Measurements from ENCODE around the gene GOLGA8R.
"Not testable (repeated sequence)": the region's sequence is repeated elsewhere in the genome, so short reads cannot be mapped to it uniquely, and the experiment has no call there.

The GOLGA8R gene

DNA sequence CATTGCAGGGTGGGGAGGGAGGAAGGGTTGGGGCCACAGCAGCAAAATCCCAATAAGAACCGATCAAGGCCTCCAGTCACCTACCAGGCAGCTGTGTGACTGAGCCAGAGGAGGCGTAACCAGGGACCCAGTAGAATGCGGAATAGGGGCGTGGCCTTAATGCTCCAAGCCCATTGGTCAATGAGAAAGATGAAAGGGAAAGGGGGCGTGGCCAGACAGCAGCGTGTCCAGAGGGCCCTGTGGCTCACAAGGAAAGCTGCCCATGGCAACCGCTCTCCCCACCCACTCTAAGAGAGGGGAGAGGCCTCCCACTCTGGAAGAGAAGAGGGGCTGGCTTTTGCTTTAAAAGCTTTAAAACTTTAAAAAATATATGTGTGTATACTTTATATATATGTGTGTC is at the start of gene GOLGA8R:
Gene GOLGA8R, minus strand, starts transcription at position 101 of the 400 bp plus-strand sequence. Its CDS starts 98 bp downstream, at position 3.
- not testable (repeated sequence) for DNase-seq

GRCh38 chr15:30463849-30464248 is 49.8 kb upstream of the GOLGA8R start:
- not testable (repeated sequence) for DNase-seq

DNA sequence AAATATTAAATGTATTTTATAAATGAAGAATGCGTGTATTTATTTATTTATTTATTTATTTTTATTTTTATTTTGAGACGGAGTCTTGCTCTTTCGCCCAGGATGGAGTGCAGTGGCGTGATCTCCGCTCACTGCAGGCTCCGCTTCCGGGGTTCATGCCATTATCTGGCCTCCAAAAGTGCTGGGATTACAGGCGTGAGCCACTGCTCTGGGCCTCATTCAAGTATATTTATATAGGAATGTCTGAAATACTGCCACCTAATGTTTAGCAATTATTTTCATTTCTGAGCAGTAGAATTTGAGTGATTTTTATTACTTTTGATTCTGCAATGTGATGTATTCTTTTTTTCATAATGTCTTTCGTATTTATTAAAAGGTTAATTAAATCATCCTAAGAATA is 48.1 kb upstream of the GOLGA8R start:
- DNase-seq: not testable (repeated sequence)

DNA sequence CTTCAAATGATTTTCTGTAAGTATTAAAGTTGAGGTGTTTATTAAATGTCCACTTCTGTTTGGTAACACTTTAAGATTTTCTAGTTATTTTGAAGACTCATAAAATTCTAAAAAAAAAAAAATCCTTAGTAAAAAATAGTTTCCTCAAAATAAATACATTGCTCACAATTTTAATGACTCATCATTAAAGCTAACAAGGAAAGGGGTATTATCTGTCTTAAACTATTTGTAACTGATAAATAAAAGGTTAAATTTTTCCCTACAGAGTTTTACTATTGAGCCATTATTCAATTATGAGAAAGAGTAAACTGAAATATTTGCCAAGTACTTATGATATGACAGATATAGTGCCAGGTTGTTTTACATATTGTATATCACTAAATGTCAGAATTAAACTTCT is 38.6 kb upstream of the GOLGA8R start:
- DNase-seq: not testable (repeated sequence)

DNA sequence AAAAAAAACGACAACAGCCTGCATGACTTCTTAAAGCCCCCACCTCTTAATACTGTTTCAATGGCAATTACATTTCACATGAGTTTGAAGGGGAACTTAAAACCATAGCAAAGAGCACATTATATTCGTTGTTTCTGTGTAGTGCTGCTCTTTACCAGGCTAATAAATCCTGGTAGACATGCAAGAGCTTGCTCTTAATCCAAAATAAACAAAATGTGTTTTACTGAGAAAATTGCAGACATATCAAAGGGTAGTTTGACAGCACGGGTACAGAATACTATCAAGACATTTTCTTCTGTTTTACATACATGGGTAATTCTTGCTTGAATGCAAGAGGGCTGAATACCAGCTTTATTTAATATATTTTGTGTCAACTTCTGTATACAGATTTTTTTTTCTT is 24.3 kb upstream of the GOLGA8R start:
- not testable (repeated sequence) for DNase-seq

DNA sequence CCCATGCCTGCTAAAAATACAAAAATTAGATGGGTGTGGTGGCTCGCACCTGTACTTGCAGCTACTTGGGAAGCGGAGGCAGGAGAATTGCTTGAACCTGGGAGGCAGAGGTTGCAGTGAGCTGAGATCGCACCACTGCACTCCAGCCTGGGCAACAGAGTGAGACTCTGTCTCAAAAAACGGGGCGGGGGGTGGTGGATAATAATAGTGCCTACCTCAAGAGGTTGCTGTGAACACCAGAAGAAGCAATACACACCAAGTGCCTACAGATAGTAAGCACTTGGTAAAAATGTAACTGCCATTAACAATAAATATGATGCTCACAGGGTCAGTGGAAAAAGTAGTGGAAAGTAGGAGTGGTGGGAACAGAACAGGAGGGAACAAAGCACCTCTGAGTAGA is 21.8 kb upstream of the GOLGA8R start:
- not testable (repeated sequence) for DNase-seq

- not testable (repeated sequence) for DNase-seq
These were observed 6.7 kb upstream of the GOLGA8R start for GRCh38 chr15:30420723-30421122.

DNA sequence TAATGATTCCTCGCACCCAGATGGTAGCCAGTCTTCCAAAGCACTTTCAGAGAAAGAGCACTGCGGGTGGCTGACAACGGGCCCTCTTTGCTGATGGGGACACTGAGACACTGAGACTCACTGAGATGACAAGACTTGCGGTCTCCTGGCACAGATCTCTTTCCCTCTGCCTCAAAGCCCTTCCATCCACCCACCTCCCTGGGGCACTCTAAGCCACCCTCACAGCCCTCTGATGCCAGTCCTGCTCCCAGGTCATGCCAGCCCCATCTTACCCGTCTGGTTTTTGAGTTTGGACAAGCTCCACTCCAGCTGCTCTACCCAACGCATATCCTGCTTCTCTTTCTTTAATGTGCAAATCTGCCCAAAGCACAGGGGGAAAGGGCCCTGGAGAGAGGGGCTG is 6.4 kb downstream of the GOLGA8R start:
- not testable (repeated sequence) for DNase-seq

GRCh38 chr15:30398988-30399387 is 15.1 kb downstream of the GOLGA8R start:
- not testable (repeated sequence) for DNase-seq

DNA sequence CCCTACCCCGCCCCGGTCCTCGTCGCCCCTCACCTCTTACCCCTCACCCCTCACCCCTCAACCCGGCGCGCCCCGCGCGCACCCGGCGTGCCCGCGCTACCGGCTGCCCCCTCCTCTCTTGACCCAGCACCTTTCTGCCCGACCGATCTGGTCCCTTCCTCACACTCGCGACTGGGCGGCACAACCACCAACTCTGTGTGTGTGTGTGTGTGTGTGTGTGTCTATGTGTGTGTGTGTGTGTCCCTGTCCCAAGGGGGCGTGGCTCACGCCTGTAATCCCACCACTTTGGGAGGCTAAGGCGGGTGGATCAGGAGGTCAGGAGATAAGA is 20.4 kb downstream of the GOLGA8R start:
- not testable (repeated sequence) for DNase-seq

DNA sequence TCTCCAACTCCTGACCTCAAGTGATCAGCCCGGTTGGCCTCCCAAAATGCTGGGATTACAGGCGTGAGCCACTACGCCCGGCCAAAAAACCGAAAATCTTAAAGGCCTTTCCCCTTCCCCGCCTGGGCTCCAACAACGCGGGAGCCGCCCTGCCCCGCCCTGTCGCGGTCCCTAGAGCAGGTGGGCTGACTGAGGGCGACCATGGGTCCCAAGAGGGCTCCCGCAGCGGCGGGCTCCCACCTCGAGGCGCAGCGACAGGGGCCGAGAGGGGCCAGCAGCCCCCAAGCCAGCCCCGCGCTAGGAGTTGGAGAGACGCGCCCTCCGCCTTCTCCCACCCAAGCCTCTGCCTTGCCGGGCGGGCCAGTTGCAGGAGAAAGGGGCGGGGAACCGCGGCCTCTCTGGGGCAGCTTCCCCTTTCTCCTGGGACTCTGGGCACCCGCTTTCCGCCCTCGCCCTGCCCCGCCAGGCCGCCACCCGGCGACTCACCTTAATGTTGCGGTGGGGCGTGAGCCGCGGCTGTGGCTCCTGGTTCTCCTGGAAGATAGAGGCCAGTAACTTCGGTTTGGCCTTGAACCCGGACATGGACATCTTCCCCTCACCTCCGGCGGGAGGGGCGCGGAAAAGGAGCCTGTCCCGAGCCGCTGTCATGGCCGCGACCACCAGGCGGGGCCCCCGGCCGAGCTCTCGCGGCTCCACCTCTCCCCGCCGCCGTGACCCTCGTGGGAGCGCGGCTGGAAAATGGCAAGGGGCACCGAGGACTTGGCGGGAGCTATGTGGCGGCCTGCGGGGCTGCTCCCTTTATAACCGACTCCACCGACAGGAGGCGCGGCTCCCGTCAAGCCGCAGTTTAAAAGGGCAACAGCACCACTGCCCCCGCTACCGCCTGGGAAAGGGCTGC is 21.0 kb downstream of the GOLGA8R start, which contains the start of gene CHRFAM7A:
Gene CHRFAM7A, minus strand, starts transcription at position 775 of the 898 bp plus-strand sequence. CDS start 10,189 bp downstream, outside the sequence.
- not testable (repeated sequence) for DNase-seq

DNA sequence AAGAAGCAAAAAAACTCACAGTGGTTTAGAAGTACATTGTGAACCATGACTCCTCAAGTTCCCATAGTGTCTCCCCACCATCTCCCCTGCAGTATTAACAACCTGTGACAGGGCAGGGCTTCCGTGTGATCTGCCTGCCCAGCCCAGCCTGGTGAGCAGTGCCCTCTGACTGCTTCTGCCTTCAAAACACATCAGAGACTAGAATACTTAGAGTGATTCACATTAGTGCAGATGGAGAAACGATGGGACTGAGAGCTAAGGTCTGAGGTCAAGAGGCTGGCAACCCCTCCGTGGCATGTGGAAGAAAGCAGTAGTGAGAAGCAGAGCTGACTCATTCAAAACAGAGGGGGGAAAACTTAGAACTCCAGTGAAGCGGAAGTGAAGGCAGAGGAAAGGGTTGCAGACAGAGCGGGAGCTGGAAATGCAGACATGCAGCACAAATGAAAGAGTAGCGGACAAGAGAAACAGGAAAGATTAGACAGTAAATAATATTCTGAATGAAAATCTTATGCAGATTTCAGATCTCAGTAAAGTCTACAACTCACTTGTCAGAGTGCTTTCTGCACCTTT is 27.7 kb downstream of the GOLGA8R start:
- DNase-seq: not testable (repeated sequence)

GRCh38 chr15:30377082-30377413 is 37.0 kb downstream of the GOLGA8R start:
- DNase-seq: not testable (repeated sequence)

GRCh38 chr15:30376375-30377081 is 37.5 kb downstream of the GOLGA8R start:
- not testable (repeated sequence) for DNase-seq

GRCh38 chr15:30375872-30376271 is 38.2 kb downstream of the GOLGA8R start:
- not testable (repeated sequence) for DNase-seq

DNA sequence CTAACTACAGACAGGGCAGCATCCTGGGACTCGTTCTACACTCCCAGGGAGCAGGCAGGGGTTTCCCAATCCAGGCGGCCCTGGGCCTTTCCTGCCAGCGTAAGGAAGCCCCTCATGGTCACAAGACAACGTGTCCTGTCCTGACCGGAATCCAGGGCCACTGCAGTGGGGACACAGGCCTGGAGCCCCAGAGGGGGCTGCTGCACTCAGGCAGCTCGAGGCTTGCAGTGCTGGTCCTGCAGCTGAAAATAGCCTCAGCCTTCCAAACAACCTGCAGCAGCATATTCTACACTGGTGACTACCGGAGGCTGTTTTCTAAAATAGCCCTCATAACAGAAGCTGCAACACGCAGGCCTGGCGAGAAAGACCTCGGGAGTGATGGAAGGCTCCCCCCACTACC is 39.2 kb downstream of the GOLGA8R start:
- DNase-seq: not testable (repeated sequence)

- not testable (repeated sequence) for DNase-seq
These were observed 45.8 kb downstream of the GOLGA8R start for GRCh38 chr15:30368271-30368670.

- not testable (repeated sequence) for DNase-seq
These were observed 46.8 kb downstream of the GOLGA8R start for GRCh38 chr15:30367246-30367645.

DNA sequence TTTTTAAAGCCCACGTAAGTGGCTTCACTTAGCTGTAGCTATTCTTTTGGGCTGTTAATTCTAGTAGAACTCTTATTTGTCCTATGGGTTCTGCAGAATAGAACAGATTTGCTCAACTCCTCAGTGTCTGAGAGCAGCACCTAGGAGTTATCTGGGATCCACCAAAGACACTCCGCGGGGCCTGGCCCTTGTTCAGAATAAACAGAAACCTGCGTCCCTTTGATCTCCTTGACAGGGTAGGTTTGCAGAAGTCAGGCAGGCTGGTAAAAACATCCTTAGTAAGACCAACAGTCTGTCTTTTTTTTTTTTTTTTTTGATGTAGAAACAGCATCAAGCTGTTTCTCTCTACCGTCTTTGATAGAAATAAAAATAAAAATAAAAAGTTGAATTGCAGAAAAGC is 52.7 kb downstream of the GOLGA8R start:
- not testable (repeated sequence) for DNase-seq

DNA sequence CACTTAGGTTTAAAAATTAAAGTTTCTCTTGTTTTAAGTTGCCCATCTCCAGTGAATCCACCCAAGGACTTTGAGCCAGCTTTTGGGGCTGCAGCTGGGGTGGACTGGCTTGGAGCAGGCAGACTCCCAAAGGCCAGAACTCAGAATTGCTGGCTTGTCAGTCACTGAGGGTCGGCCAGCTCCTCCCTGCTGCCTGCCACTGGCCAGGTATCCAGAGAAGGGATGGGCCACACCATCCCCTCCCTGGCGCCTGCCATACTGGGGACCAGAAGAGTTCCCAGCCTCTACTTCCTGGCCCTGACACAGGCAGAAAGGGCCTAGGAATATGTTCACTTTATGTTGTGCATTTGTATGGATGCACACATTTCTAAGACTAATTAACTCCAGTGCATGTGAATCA is 53.1 kb downstream of the GOLGA8R start:
- not testable (repeated sequence) for DNase-seq

GRCh38 chr15:30355043-30355442 is 59.0 kb downstream of the GOLGA8R start:
- DNase-seq: not testable (repeated sequence)

All from DMS79 (cell line).